ENCODE results near the gene TTPAL.

Gene TTPAL

DNA sequence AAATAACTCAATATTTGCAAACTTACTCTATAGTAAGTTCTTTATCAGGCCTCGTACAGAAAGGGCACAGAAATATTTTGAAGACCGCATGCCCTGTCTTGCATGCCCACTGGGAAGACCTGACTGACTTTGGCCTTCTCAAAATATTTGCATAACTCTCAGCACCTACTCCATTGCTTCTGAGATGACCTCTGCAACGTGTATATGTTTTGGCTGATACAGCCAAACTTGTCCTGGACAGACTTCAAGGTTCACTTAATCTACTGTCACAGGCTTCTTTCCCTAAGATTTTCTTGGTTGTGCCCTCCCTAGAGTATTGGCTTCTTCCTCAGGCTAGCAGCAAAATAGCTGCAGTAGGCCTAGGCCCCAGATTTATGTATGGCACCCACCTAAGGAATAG is 67.7 kb downstream of the TTPAL start:
- DNase-seq = no peak

All from NCI-H446 treated with DMSO at 0.1 percent for 48 hours (cell line).